ENCODE results near the gene FOXP2. TPM values are rescaled to one million over a fixed set of nuclear protein-coding genes. Genes with fewer than 3 reads are reported as not detected.

Gene FOXP2
- total RNA-seq, 4 donors from 2014 or later = 11.8 to 25.8 (median 17.2) TPM

DNA sequence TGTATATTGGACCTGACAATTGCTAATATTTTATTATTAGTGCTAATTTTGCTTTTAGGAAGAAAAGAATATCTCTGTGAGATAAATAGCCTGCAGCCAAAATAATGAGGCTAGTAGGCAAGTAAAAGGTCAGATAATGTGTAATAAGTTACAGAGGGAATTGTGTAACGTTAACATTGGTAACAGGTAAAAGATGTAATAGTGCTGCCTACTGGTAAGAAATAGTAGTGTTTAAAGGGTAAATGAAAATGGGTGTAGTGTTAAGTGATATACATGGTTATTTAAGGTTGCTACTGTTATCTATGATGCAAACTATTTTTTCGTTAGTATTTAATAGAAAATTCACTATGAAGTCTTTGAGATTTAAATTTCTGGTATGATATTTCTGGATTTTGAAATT is 9.2 kb upstream of the FOXP2 start:
- DNase-seq (ENCODE audit: low spot score in 2 of 2) = no peak
- no peak overlapping the region for H3K4me3 ChIP-seq
- TF ChIP-seq, protein P1, sequence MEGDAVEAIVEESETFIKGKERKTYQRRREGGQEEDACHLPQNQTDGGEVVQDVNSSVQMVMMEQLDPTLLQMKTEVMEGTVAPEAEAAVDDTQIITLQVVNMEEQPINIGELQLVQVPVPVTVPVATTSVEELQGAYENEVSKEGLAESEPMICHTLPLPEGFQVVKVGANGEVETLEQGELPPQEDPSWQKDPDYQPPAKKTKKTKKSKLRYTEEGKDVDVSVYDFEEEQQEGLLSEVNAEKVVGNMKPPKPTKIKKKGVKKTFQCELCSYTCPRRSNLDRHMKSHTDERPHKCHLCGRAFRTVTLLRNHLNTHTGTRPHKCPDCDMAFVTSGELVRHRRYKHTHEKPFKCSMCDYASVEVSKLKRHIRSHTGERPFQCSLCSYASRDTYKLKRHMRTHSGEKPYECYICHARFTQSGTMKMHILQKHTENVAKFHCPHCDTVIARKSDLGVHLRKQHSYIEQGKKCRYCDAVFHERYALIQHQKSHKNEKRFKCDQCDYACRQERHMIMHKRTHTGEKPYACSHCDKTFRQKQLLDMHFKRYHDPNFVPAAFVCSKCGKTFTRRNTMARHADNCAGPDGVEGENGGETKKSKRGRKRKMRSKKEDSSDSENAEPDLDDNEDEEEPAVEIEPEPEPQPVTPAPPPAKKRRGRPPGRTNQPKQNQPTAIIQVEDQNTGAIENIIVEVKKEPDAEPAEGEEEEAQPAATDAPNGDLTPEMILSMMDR (IDR thresholded peaks at IDR 0.05) = peak in 2 of 5 experiments; percentile 28 to 42
- TF ChIP-seq POLR2A (IDR thresholded peaks at IDR 0.05) (no peak), EP300 (IDR thresholded peaks at IDR 0.05) (no peak)
- no peak overlapping the region for H3K27ac ChIP-seq
- H3K27me3 ChIP-seq = no peaks in the 10 kb centered on the region
- no peaks in the 10 kb centered on the region for H3K4me1 ChIP-seq
- no peaks in the 10 kb centered on the region for H3K36me3 ChIP-seq
- H3K9me3 ChIP-seq = no peaks in the 10 kb centered on the region
- WGBS, 2 donors = 40 to 53% methylated on average over 2 of the region's 2 CpGs

DNA sequence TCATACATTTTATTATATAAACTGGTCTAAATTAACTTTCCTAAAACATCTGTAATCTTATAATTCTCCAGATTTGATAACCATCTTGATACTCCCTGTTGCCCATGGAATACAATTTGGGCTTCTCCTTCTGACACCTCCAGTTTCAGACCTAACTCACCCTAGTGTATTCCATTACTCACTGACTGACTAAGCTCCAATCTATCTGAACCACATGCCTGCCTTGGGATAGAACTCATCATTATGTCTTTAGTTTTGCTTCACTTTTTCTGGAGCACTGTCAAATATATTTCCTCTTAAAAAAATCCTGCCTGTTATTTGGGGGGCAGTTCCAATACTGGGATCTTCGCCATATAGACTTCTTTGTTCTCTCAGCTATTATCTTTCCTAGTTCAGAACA is 4.9 kb upstream of the FOXP2 start:
- Histone ChIP-seq H3K4me3 (no peak overlapping the region), H3K4me1 (peaks cover 0 to 9% (median 0%) of the 10 kb centered on the region in 4 donors)

DNA sequence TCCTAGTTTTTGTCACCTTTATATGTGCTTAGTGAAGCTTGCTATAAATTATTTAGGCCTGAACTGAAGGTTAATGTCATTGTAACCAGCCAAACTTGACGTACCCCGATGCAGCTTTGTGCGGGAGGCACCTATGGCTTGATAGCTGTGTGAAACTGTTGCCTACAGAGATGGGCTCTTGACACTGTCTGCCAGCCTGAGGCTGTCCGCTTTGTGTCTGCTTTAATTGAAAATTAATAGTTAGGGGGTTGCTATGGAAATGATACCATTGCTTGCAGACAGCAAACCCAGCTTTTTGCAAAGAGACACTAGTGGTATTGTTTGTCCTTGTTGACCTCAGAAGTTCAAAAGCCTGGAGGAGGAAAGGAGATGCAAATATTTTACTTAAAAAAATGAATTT is 2.1 kb upstream of the FOXP2 start:
- TF ChIP-seq EP300 (IDR thresholded peaks at IDR 0.05) (no peak), POLR2A (IDR thresholded peaks at IDR 0.05) (no peak)
- TF ChIP-seq, protein P1 (IDR thresholded peaks at IDR 0.05) = no peak
- Histone ChIP-seq H3K4me1 (peaks cover 0 to 23% (median 0%) of the 10 kb centered on the region in 4 donors), H3K4me3 (no peak overlapping the region), H3K27me3 (no peaks in the 10 kb centered on the region), H3K36me3 (no peaks in the 10 kb centered on the region), H3K27ac (no peak overlapping the region), H3K9me3 (no peaks in the 10 kb centered on the region)
- DNase-seq (ENCODE audit: low spot score in 2 of 2) = no peak
- WGBS, 2 donors = 79 to 81% methylated on average over 4 of the region's 4 CpGs

More for the DNA sequence above, 4.9 kb upstream of the FOXP2 start:
- no peak for TF ChIP-seq POLR2A (IDR thresholded peaks at IDR 0.05)
- TF ChIP-seq EP300 (IDR thresholded peaks at IDR 0.05) = no peak
- TF ChIP-seq, protein P1 (IDR thresholded peaks at IDR 0.05) = no peak
- Histone ChIP-seq H3K27me3 (no peaks in the 10 kb centered on the region), H3K27ac (no peak overlapping the region), H3K36me3 (no peaks in the 10 kb centered on the region), H3K9me3 (no peaks in the 10 kb centered on the region)
- WGBS, 2 donors = 93 to 100% methylated on average over 1 of the region's 1 CpG
- no peak for DNase-seq (ENCODE audit: low spot score in 2 of 2)

DNA sequence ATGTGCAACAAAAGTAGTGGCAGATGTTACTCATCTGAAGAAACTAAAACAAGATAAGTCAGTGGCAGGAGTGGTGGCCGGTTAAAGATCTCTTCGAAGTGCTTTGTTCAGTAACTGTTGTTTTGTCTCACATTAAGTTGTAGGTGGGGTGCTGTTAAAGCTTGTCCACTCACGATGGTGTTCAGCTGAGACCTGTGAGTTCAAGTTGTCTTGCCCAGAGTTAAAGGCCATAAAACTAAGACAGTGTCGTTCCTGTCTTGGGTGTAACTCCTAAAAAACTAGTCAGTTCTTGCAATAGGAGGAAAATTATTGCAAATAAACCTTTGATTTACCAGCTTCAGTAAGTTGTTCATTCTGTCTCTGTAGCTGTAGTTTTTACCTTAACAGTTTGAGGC is 857 bp upstream of the FOXP2 start:
- H3K36me3 ChIP-seq = no peaks in the 10 kb centered on the region
- no peaks in the 10 kb centered on the region for H3K27me3 ChIP-seq
- WGBS, 2 donors = 44 to 45% methylated on average over 4 of the region's 4 CpGs
- no peak for DNase-seq (ENCODE audit: low spot score in 2 of 2)
- H3K4me3 ChIP-seq = no peak overlapping the region
- H3K27ac ChIP-seq = peak overlapping the region in 1 of 4 donors; percentile 8
- H3K4me1 ChIP-seq = peaks cover 0 to 25% (median 0%) of the 10 kb centered on the region in 4 donors
- H3K9me3 ChIP-seq = no peaks in the 10 kb centered on the region
- no peak for TF ChIP-seq POLR2A (IDR thresholded peaks at IDR 0.05)
- TF ChIP-seq, protein P1 (IDR thresholded peaks at IDR 0.05) = no peak
- no peak for TF ChIP-seq EP300 (IDR thresholded peaks at IDR 0.05)

DNA sequence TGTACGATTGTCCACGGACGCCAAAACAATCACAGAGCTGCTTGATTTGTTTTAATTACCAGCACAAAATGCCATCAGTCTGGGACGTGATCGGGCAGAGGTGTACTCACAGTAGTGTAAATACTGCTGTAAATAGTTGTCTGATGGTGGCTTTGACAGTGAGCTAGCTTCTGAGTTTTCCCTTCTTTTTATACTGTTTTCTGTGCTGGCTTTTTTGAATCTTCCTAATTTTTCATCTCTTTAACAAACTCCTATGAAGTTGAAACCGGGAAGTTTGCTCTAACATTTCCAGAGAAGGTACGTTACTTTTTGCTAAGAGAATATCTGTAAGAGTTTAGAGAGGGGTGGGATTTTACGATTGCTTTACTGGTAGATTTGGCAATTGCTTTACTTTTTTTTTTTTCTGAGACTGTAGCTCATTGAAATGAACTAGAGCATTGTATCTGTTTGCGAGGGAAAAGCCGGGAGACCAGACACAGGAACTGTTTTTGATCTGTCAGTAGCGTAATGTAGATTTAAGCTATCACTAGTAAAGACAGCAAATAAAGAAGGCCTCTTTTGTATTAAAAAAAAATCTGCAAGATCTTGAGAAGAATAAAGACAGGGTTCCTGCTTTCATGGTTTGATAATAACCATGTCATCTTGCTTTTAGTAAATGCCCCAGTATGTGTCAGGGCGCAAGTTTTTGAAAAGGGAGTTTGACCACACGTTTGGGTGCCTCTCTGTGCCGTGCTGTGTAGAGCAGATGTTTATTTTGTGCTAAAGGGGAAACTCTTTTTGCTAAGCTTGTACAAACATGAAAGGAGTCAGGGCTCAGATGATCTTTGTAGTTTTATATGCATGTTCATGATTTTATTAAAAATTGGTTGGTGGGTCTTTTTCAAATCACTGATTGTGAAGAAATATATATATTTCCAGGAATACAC is 712 bp downstream of the FOXP2 start:
- no peak overlapping the region for H3K27ac ChIP-seq

More for the DNA sequence above, 712 bp downstream of the FOXP2 start:
- Histone ChIP-seq H3K9me3 (no peaks in the 10 kb centered on the region), H3K4me1 (peaks cover 0 to 25% (median 0%) of the 10 kb centered on the region in 4 donors), H3K36me3 (no peaks in the 10 kb centered on the region), H3K27me3 (no peaks in the 10 kb centered on the region), H3K4me3 (peak overlapping the region; percentile 6 to 28 (median 24))
- DNase-seq (ENCODE audit: low spot score in 2 of 2) = no peak
- 11 to 14% methylated on average over 14 of the region's 14 CpGs for WGBS, 2 donors
- TF ChIP-seq EP300 (IDR thresholded peaks at IDR 0.05) (no peak), POLR2A (IDR thresholded peaks at IDR 0.05) (no peak)
- TF ChIP-seq, protein P1 (IDR thresholded peaks at IDR 0.05) = no peak
